CD4-positive, alpha-beta T cell (primary cell): ENCODE data around the gene SH3RF3. TPM values are rescaled to one million over a fixed set of nuclear protein-coding genes. Genes with fewer than 3 reads are reported as not detected.

Source experiments
- ATAC-seq: fragments of 200-7000 bp; cut with Tn5 transposase; one replicate; pipeline ENCODE4 v1.10.0; 2022; ENCODE audit warnings: mild to moderate bottlenecking; ENCODE audit not compliant: poor library complexity
- CTCF ChIA-PET: fragments of 350-600 bp; sonication (Branson Sonifier 250); formaldehyde crosslinking; loops from one replicate; lab custom pipeline; 2021; ENCODE audit warnings: antibody characterized with exemption, inconsistent platforms; lab: Charles Lee
- POLR2A ChIA-PET: fragments of 350-600 bp; sonication (Branson Sonifier 250); formaldehyde crosslinking; loops from one replicate; lab custom pipeline; 2021; ENCODE audit warnings: antibody characterized with exemption, inconsistent platforms; lab: Charles Lee
- DNase-seq, 14 experiments: peaks; one replicate each; pipeline ENCODE4 v3.0.0-alpha.2; 2013 to 2020; ENCODE audit warnings: mixed read lengths in 2 of 14
- H3K27ac ChIP-seq, 2 donors: one replicate each; pipeline versions ENCODE4 v1.5.1 to v1.7.0; 2013; ENCODE audit warnings: low read length in 2 of 2, low read depth in 1 of 2, mild to moderate bottlenecking in 1 of 2
- H3K27me3 ChIP-seq, 2 experiments: 1 replicate in 1 of 2; 2 replicates in 1 of 2; pipeline versions ENCODE4 v1.6.1 to v1.7.0; 2013; ENCODE audit warnings: low read length in 2 of 2, control low read depth in 1 of 2, mild to moderate bottlenecking in 1 of 2, moderate library complexity in 1 of 2; ENCODE audit not compliant: insufficient read depth in 2 of 2, control insufficient read depth in 1 of 2
- H3K36me3 ChIP-seq: one replicate; pipeline ENCODE4 v1.6.1; 2013; ENCODE audit warnings: low read length, control low read depth; ENCODE audit not compliant: insufficient read depth
- H3K4me1 ChIP-seq: one replicate; pipeline ENCODE4 v1.6.1; 2013; ENCODE audit warnings: low read length, control low read depth; ENCODE audit not compliant: insufficient read depth
- H3K4me3 ChIP-seq: one replicate; pipeline ENCODE4 v1.5.1; 2013; ENCODE audit warnings: mild to moderate bottlenecking, low read length, moderate library complexity
- H3K9me3 ChIP-seq, 2 experiments: 1 replicate in 1 of 2; 2 replicates in 1 of 2; pipeline versions ENCODE4 v1.6.1 to v1.7.0; 2013; ENCODE audit warnings: low read length in 2 of 2, mild to moderate bottlenecking in 2 of 2, control low read depth in 1 of 2, moderate library complexity in 1 of 2; ENCODE audit not compliant: control insufficient read depth in 1 of 2, insufficient read depth in 1 of 2
- H3K27ac Mint-ChIP-seq: one replicate; pipeline ENCODE4 v1.8.0; 2020; ENCODE audit warnings: mixed read lengths
- H3K27me3 Mint-ChIP-seq: one replicate; pipeline ENCODE4 v1.8.0; 2021; ENCODE audit warnings: mixed read lengths
- H3K36me3 Mint-ChIP-seq: one replicate; pipeline ENCODE4 v1.8.0; 2021; ENCODE audit warnings: low read depth, mixed read lengths
- H3K4me1 Mint-ChIP-seq: one replicate; pipeline ENCODE4 v1.8.0; 2021; ENCODE audit warnings: low read depth, mixed read lengths
- H3K4me3 Mint-ChIP-seq: one replicate; pipeline ENCODE4 v1.8.0; 2020; ENCODE audit warnings: mild to moderate bottlenecking, mixed read lengths
- H3K9me3 Mint-ChIP-seq: one replicate; pipeline ENCODE4 v1.8.0; 2020; ENCODE audit warnings: mixed read lengths
- intact Hi-C, 2 experiments: fragments of 100-400 bp; cut with DNase I in 1 of 2; cut with micrococcal nuclease in 1 of 2; formaldehyde crosslinking; loops; one replicate each; pipeline versions ENCODE4 v1.15.1 to v1.9.0; 2023 to 2025; cut with DNase I, micrococcal nuclease
- total RNA-seq, 174 experiments: library from RNA in 2 of 174; stranded (reverse) in 2 of 174; gene quantifications; one replicate each; pipeline ENCODE4 v1.2.3 and lab custom pipeline; 2021 to 2026
- TF ChIP-seq, protein P1 (sequence below): fragments of 200-600 bp; IDR thresholded peaks from one replicate; pipeline ENCODE4 v1.8.0; 2022; ENCODE audit warnings: antibody characterized with exemption, mild to moderate bottlenecking

Gene SH3RF3
- total RNA-seq, 2 experiments from 2014 or later = 5.2 to 5.9 TPM

DNA sequence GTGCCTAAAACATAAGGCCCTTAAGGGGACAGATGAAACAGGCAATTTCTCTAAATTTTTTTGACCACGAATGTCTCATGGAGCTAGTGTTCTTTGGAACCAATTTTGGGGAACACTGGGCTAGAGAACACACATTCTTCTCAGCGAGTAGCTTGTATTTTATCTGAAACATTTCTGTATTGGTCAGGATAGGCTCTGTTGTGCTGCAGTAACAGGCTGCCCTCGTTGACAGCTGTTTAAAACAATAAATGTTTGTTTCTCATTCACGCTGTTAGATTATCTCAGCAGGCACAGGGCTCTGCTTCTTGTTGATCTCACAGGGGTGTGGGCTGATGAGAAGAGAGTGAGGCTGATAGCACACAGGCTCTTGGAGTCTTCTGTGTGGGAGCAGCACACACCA is 105.3 kb downstream of the SH3RF3 start:
- CTCF ChIA-PET = no interaction called here
- Histone ChIP-seq H3K27me3 (no peaks in the 10 kb centered on the region), H3K4me3 (no peak overlapping the region), H3K36me3 (no peaks in the 10 kb centered on the region), H3K4me1 (peaks cover 16% of the 10 kb centered on the region), H3K27ac (no peak overlapping the region), H3K9me3 (no peaks in the 10 kb centered on the region)
- DNase-seq = no peak
- intact Hi-C loops = no loop called here
- Mint-ChIP-seq H3K4me3 (no peak overlapping the region), H3K9me3 (no peaks in the 10 kb centered on the region), H3K27me3 (peaks cover 11% of the 10 kb centered on the region), H3K27ac (no peak overlapping the region), H3K36me3 (no peaks in the 10 kb centered on the region), H3K4me1 (peaks cover 33% of the 10 kb centered on the region)
- TF ChIP-seq, protein P1, sequence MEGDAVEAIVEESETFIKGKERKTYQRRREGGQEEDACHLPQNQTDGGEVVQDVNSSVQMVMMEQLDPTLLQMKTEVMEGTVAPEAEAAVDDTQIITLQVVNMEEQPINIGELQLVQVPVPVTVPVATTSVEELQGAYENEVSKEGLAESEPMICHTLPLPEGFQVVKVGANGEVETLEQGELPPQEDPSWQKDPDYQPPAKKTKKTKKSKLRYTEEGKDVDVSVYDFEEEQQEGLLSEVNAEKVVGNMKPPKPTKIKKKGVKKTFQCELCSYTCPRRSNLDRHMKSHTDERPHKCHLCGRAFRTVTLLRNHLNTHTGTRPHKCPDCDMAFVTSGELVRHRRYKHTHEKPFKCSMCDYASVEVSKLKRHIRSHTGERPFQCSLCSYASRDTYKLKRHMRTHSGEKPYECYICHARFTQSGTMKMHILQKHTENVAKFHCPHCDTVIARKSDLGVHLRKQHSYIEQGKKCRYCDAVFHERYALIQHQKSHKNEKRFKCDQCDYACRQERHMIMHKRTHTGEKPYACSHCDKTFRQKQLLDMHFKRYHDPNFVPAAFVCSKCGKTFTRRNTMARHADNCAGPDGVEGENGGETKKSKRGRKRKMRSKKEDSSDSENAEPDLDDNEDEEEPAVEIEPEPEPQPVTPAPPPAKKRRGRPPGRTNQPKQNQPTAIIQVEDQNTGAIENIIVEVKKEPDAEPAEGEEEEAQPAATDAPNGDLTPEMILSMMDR = no peak
- POLR2A ChIA-PET = interaction anchor here (0.6 kb wide), 1 partner anchor 90 kb away, joined by 3 read pairs; no protein-coding TSS in a partner anchor
- no peak for ATAC-seq

DNA sequence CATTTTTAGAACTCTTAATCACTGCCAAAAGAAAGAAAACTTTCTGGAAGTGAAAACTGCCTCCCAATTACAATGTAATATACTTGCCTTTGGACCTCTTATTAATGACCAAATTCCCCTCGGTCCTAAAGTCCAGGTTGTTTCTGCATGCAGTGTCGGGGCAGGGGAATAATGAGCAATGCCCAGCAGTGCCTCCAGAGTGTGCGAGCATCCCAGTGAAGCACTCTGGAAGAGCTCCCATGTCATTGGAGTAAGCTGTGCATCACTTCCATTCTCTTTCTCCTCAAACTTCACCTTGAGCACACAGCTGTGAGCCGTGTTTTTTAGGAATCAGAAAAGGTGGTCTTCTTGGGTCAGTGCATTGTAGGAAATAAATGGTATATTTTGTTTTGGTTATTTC is 107.1 kb downstream of the SH3RF3 start:
- no peaks in the 10 kb centered on the region for H3K36me3 Mint-ChIP-seq
- Histone ChIP-seq H3K27ac (no peak overlapping the region), H3K9me3 (no peaks in the 10 kb centered on the region), H3K36me3 (no peaks in the 10 kb centered on the region), H3K4me3 (no peak overlapping the region), H3K4me1 (peaks cover 13% of the 10 kb centered on the region), H3K27me3 (no peaks in the 10 kb centered on the region)
- ATAC-seq (no peak), DNase-seq (no peak)
- H3K4me1 Mint-ChIP-seq = peaks cover 26% of the 10 kb centered on the region
- POLR2A ChIA-PET = no interaction called here
- TF ChIP-seq, protein P1 = no peak
- peaks cover 4% of the 10 kb centered on the region for H3K27me3 Mint-ChIP-seq
- CTCF ChIA-PET = interaction anchor here (0.9 kb wide), 1 partner anchor 10 kb away, joined by 3 read pairs; no protein-coding TSS in a partner anchor
- H3K27ac Mint-ChIP-seq = no peak overlapping the region
- intact Hi-C loops = no loop called here
- no peaks in the 10 kb centered on the region for H3K9me3 Mint-ChIP-seq
- no peak overlapping the region for H3K4me3 Mint-ChIP-seq

DNA sequence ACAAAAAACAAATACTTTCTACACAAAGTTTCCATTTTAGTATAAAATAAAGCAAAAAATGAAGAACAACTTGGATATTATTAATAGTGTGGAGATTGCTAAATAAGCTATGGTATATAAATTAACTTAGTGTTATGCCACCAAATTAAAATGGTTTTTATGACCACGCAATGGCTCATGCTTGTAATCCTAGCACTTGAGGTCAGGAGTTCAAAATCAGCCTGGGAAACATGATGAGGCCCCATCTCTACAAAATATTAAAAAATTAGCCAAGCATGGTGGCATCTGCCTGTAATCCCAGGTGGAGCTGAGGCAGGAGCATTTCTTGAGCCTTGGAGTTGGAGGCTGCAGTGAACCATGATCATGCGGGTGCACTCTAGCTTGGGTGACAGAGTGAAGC is 108.8 kb downstream of the SH3RF3 start:
- ChIA-PET POLR2A (interaction anchor here (1.8 kb wide), 2 partner anchors 20 to 206 kb away, joined by 4 to 7 read pairs; no protein-coding TSS in a partner anchor), CTCF (no interaction called here)
- DNase-seq (no peak), ATAC-seq (no peak)
- no peak overlapping the region for H3K4me3 ChIP-seq
- H3K36me3 Mint-ChIP-seq = no peaks in the 10 kb centered on the region
- intact Hi-C loops = no loop called here
- peaks cover 25% of the 10 kb centered on the region for H3K4me1 Mint-ChIP-seq
- H3K27ac ChIP-seq = no peak overlapping the region
- no peaks in the 10 kb centered on the region for H3K36me3 ChIP-seq
- no peaks in the 10 kb centered on the region for H3K9me3 Mint-ChIP-seq
- H3K27ac Mint-ChIP-seq = no peak overlapping the region
- no peaks in the 10 kb centered on the region for H3K27me3 Mint-ChIP-seq
- H3K9me3 ChIP-seq = no peaks in the 10 kb centered on the region
- no peaks in the 10 kb centered on the region for H3K27me3 ChIP-seq
- TF ChIP-seq, protein P1 = no peak
- H3K4me1 ChIP-seq = peaks cover 13% of the 10 kb centered on the region
- no peak overlapping the region for H3K4me3 Mint-ChIP-seq
